ENCODE measurements around the gene LONP1.
"Not testable (repeated sequence)": the region's sequence is repeated elsewhere in the genome, so short reads cannot be mapped to it uniquely, and the experiment has no call there.

LONP1 gene

DNA sequence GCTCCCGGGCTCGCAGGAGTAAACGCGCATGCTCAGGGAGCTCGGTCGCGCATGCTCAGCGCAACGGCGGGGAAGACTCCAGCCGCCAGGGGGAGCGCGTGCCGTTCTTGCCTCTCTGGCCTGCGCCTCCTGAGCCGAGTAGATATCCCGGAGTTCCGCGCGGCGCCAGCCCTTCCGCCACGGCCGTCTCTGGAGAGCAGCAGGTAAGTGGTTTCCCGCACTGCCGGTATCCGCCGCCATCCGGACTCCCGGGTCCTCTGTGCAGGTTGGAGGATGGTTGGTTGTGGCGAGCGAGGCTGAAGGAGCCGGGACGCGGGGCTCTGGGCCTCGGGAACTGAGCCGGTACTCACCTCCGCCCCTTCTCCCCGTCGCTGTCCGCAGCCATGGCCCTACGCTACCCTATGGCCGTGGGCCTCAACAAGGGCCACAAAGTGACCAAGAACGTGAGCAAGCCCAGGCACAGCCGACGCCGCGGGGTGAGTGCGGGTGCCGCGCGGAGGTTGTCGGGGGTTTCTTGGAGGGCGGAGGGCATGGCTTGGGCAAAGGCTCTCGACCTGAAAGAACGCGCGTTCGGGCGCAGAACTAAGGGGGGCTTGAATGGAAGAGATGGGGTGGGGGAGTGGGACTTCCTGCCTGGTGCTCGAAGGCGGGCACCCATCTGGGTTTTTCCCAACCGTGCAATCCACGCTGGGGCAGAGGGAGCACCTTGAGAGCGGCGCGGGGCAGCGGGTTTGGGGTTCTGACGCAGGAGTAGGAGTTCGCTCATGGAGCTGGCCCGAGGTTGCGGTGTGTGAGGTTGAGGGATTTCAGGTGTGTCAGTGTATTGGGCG is 29.6 kb downstream of the LONP1 start, which contains the start of gene RPL36 (continued):
- no peak for TF ChIP-seq ATF2 (tag by site-specific recombination; IDR thresholded peaks at IDR 0.05; ENCODE audit: low read depth)
- TF ChIP-seq, protein P1, sequence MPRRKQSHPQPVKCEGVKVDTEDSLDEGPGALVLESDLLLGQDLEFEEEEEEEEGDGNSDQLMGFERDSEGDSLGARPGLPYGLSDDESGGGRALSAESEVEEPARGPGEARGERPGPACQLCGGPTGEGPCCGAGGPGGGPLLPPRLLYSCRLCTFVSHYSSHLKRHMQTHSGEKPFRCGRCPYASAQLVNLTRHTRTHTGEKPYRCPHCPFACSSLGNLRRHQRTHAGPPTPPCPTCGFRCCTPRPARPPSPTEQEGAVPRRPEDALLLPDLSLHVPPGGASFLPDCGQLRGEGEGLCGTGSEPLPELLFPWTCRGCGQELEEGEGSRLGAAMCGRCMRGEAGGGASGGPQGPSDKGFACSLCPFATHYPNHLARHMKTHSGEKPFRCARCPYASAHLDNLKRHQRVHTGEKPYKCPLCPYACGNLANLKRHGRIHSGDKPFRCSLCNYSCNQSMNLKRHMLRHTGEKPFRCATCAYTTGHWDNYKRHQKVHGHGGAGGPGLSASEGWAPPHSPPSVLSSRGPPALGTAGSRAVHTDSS (tag by site-specific recombination; IDR thresholded peaks at IDR 0.05), result no peak
- TF ChIP-seq ZNF548 (tag by site-specific recombination; IDR thresholded peaks at IDR 0.05), result no peak
- peak; percentile 14; the same call in 1 of the 2 replicates for TF ChIP-seq TRIM28 (IDR thresholded peaks at IDR 0.05; ENCODE audit: borderline replicate concordance, low read length)
- TF ChIP-seq ZNF654 (tag by site-specific recombination; IDR thresholded peaks at IDR 0.05; ENCODE audit: low read depth), result peak; percentile 32; the same call in 1 of the 2 replicates
- TF ChIP-seq, protein P2, sequence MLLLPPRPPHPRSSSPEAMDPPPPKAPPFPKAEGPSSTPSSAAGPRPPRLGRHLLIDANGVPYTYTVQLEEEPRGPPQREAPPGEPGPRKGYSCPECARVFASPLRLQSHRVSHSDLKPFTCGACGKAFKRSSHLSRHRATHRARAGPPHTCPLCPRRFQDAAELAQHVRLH (tag by site-specific recombination; IDR thresholded peaks at IDR 0.05), result peak; percentile 34; the same call in 1 of the 2 replicates
- TF ChIP-seq ZNF398 (tag by site-specific recombination; IDR thresholded peaks at IDR 0.05), result peak; percentile 33; the same call in 1 of the 2 replicates
- no peak for TF ChIP-seq ZNF366 (tag by site-specific recombination; conservative IDR thresholded peaks at IDR 0.05)
- TF ChIP-seq ZBTB10 (tag by site-specific recombination; IDR thresholded peaks at IDR 0.05), result peak; percentile 56
- peak; percentile 84 for TF ChIP-seq ZNF639 (tag by site-specific recombination; IDR thresholded peaks at IDR 0.05)

GRCh38 chr19:5688262-5688881 is 31.6 kb downstream of the LONP1 start:
- H3K36me3 ChIP-seq (ENCODE audit: control insufficient read depth in 2 of 2, insufficient read depth in 1 of 2, low read length in 2 of 2), result peaks cover 5 to 31% of the 10 kb centered on the region in 2 experiments; a peak in 2 of 3 replicates
- H3K4me3 ChIP-seq (ENCODE audit: low read depth, low read length); H3K9me3 ChIP-seq (ENCODE audit: control insufficient read depth, insufficient read depth, low read depth, low read length); H3K4me1 ChIP-seq (ENCODE audit: control insufficient read depth, insufficient read depth, low read length); H3K27ac ChIP-seq (ENCODE audit: extremely low read depth, low read depth, low read length): not testable (repeated sequence)
- POLR2A ChIA-PET, result interaction anchor here (1.7 to 3.7 kb wide), 3 partner anchors 10 to 66 kb away, joined by 4 to 49 read pairs (median 24); partner anchors contain the start of genes SAFB and SAFB2
- CTCF ChIA-PET, result interaction anchor here (0.6 to 2.2 kb wide), 9 partner anchors 13 to 1931 kb away, joined by 3 to 15 read pairs (median 4); partner anchors contain the start of gene NDUFA11
